Measurements from ENCODE around the gene ANAPC5. TPM values are rescaled to one million over a fixed set of nuclear protein-coding genes. Genes with fewer than 3 reads are reported as not detected.
"Not testable (repeated sequence)": the region's sequence is repeated elsewhere in the genome, so short reads cannot be mapped to it uniquely, and the experiment has no call there.

The ANAPC5 gene
- total RNA-seq, 1 donor from 2014 or later = 101 TPM

- Mint-ChIP-seq H3K4me3 (no peak overlapping the region), H3K9me3 (no peaks in the 10 kb centered on the region), H3K4me1 (ENCODE audit: unreplicated experiment) (peaks cover 15% of the 10 kb centered on the region), H3K27me3 (no peaks in the 10 kb centered on the region), H3K27ac (no peak overlapping the region), H3K36me3 (no peaks in the 10 kb centered on the region)
- no peak for DNase-seq (ENCODE audit: extremely low spot score, unreplicated experiment)
- TF ChIP-seq, protein P1, sequence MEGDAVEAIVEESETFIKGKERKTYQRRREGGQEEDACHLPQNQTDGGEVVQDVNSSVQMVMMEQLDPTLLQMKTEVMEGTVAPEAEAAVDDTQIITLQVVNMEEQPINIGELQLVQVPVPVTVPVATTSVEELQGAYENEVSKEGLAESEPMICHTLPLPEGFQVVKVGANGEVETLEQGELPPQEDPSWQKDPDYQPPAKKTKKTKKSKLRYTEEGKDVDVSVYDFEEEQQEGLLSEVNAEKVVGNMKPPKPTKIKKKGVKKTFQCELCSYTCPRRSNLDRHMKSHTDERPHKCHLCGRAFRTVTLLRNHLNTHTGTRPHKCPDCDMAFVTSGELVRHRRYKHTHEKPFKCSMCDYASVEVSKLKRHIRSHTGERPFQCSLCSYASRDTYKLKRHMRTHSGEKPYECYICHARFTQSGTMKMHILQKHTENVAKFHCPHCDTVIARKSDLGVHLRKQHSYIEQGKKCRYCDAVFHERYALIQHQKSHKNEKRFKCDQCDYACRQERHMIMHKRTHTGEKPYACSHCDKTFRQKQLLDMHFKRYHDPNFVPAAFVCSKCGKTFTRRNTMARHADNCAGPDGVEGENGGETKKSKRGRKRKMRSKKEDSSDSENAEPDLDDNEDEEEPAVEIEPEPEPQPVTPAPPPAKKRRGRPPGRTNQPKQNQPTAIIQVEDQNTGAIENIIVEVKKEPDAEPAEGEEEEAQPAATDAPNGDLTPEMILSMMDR (conservative IDR thresholded peaks at IDR 0.05) = no peak
Measured at GRCh38 chr12:121301876-121302275, 50.3 kb downstream of the ANAPC5 start.

GRCh38 chr12:121300083-121300819, 52.0 kb downstream of the ANAPC5 start:
- Mint-ChIP-seq H3K27me3 (no peaks in the 10 kb centered on the region), H3K36me3 (no peaks in the 10 kb centered on the region), H3K27ac (peak overlapping the region; percentile 16), H3K4me1 (ENCODE audit: unreplicated experiment) (peaks cover 19% of the 10 kb centered on the region), H3K4me3 (peak overlapping the region; percentile 24), H3K9me3 (no peaks in the 10 kb centered on the region)
- TF ChIP-seq, protein P1 (conservative IDR thresholded peaks at IDR 0.05) = no peak
- no peak for DNase-seq (ENCODE audit: extremely low spot score, unreplicated experiment)

- Mint-ChIP-seq H3K9me3 (no peaks in the 10 kb centered on the region), H3K27me3 (no peaks in the 10 kb centered on the region), H3K27ac (no peak overlapping the region), H3K36me3 (no peaks in the 10 kb centered on the region), H3K4me1 (ENCODE audit: unreplicated experiment) (peaks cover 21% of the 10 kb centered on the region), H3K4me3 (no peak overlapping the region)
- TF ChIP-seq, protein P1 (conservative IDR thresholded peaks at IDR 0.05) = no peak
- DNase-seq (ENCODE audit: extremely low spot score, unreplicated experiment) = no peak
Measured at GRCh38 chr12:121299662-121300061, 52.5 kb downstream of the ANAPC5 start.

DNA sequence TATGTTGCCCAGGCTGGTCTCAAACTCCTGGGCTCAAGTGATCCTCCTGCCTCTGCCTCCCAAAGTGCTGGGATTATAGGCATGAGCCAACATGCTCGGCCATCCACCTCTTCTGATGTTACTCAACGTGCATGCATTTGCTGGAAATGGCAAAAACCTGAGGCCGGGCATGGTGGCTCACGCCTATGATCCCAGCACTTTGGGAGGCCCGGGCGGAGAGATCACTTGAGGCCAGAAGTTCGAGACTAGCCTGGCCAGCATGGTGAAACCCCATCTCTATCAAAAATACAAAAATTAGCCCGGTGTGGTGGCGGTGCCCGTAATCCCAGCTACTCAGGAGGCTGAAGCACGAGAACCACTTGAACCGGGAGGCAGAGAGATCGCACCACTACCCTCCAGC, 53.8 kb downstream of the ANAPC5 start:
- H3K9me3 Mint-ChIP-seq; H3K27ac Mint-ChIP-seq; H3K4me3 Mint-ChIP-seq; H3K27me3 Mint-ChIP-seq; H3K36me3 Mint-ChIP-seq; DNase-seq (ENCODE audit: extremely low spot score, unreplicated experiment): not testable (repeated sequence)
- peaks cover 21% of the 10 kb centered on the region for H3K4me1 Mint-ChIP-seq (ENCODE audit: unreplicated experiment)

- Mint-ChIP-seq H3K27me3 (no peaks in the 10 kb centered on the region), H3K36me3 (no peaks in the 10 kb centered on the region), H3K4me3 (peak overlapping the region; percentile 89), H3K4me1 (ENCODE audit: unreplicated experiment) (peaks cover 18% of the 10 kb centered on the region), H3K27ac (peak overlapping the region; percentile 87), H3K9me3 (no peaks in the 10 kb centered on the region)
- no peak for DNase-seq (ENCODE audit: extremely low spot score, unreplicated experiment)
- TF ChIP-seq, protein P1 (conservative IDR thresholded peaks at IDR 0.05) = no peak
Measured at GRCh38 chr12:121297435-121297991, 54.7 kb downstream of the ANAPC5 start.

GRCh38 chr12:121296618-121297434, 55.4 kb downstream of the ANAPC5 start, which contains the start of gene CAMKK2:
Gene CAMKK2 (minus strand): TSS chr12:121296709. CDS start chr12:121274526, 22,183 bp downstream.
- H3K4me1 Mint-ChIP-seq (ENCODE audit: unreplicated experiment) = peaks cover 18% of the 10 kb centered on the region
- peak within 1 kb of the TSS; percentile 90 for H3K4me3 Mint-ChIP-seq
- H3K27me3 Mint-ChIP-seq = no peaks in the 10 kb centered on the region
- TF ChIP-seq, protein P1 (conservative IDR thresholded peaks at IDR 0.05) = peak; percentile 24
- peak; percentile 92 for DNase-seq (ENCODE audit: extremely low spot score, unreplicated experiment)
- H3K36me3 Mint-ChIP-seq = no peaks in the 10 kb centered on the region
- H3K27ac Mint-ChIP-seq = peak within 1 kb of the TSS; percentile 87
- no peaks in the 10 kb centered on the region for H3K9me3 Mint-ChIP-seq

Data from type B pancreatic cell (in vitro differentiated cells).